ENCODE data around the gene SEC22B.
"Not testable (repeated sequence)": the region's sequence is repeated elsewhere in the genome, so short reads cannot be mapped to it uniquely, and the experiment has no call there.

DNA sequence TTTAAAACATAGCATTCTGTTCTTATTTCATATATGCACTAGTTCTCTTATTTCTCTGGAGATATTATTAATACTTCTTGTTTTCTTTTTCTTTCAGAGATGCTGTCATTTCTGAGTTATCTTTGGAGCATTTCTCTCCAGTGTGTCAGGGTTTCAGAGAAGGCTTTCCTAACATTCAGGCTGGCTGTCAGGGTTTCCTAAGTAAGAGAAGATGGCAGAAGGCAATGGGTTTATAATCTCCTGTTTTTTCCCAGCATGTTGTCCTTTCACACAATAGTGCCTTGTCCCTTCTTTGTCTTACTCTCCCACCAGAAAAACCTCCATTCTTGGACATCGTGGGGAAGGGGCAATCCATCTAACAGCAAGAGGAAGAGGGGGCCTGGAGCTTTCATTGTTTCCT lies 51.7 kb downstream of the SEC22B start:
- TF ChIP-seq, protein P1, sequence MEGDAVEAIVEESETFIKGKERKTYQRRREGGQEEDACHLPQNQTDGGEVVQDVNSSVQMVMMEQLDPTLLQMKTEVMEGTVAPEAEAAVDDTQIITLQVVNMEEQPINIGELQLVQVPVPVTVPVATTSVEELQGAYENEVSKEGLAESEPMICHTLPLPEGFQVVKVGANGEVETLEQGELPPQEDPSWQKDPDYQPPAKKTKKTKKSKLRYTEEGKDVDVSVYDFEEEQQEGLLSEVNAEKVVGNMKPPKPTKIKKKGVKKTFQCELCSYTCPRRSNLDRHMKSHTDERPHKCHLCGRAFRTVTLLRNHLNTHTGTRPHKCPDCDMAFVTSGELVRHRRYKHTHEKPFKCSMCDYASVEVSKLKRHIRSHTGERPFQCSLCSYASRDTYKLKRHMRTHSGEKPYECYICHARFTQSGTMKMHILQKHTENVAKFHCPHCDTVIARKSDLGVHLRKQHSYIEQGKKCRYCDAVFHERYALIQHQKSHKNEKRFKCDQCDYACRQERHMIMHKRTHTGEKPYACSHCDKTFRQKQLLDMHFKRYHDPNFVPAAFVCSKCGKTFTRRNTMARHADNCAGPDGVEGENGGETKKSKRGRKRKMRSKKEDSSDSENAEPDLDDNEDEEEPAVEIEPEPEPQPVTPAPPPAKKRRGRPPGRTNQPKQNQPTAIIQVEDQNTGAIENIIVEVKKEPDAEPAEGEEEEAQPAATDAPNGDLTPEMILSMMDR (IDR thresholded peaks at IDR 0.05): not testable (repeated sequence)
- TF ChIP-seq ZFX (IDR thresholded peaks at IDR 0.05; ENCODE audit: borderline replicate concordance): not testable (repeated sequence)

Measured in 22Rv1 (cell line).